SH-SY5Y (cell line): ENCODE measurements around the gene KLF9.

Experiments
- GATA2 ChIP-seq: IDR thresholded peaks from 2 replicates; pipeline ENCODE4 v1.6.1; 2011; ENCODE audit warnings: mild to moderate bottlenecking, low read depth, low read length
- GATA3 ChIP-seq: IDR thresholded peaks from 2 replicates; pipeline ENCODE4 v1.6.1; 2011; ENCODE audit warnings: low read depth, mild to moderate bottlenecking, low read length, moderate library complexity

DNA sequence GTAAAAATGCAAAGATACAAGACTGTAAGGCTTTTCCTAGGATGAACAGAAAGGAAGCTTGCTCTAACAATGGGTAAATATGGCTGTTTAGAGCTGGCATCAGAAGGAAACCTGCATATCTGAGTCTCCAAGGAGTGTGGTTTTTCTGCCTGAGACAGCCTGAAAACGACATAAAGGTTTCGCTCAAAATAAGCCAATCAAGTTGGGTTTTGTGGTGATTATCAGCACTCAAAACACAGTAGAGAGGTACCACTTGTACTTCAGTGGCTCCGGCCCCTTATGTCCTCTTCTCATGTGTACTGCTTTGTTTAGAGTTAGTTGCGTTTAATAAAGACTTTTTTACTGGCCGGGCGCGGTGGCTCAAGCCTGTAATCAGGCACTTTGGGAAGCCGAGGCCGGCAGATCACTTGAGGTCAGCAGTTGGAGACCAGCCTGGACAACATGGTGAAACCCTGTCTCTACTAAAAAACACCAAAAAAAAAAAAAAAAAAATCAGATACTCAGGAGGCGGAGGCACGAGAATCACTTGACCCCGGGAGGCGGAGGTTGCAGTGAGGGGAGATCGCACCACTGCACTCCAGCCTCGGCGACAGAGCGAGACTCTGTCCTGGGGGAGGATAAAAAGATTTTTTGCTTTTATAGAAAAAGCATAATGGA, 39.4 kb downstream of the KLF9 start:
- TF ChIP-seq GATA2 (no peak), GATA3 (no peak)
